Embryonic facial prominence (tissue), 1 donor: ENCODE data around the gene AFF2.

Experiments used
- DNase-seq: peaks from one replicate; pipeline ENCODE4 v3.0.0-alpha.2; 2016; ENCODE audit errors: extremely low spot score

Gene AFF2

GRCh38 chrX:148917441-148917840 lies 417.0 kb downstream of the AFF2 start:
- no peak for DNase-seq

- no peak for DNase-seq
Measured at GRCh38 chrX:148923631-148924030, 423.2 kb downstream of the AFF2 start.

- no peak for DNase-seq
Measured at GRCh38 chrX:148926371-148926770, 426.0 kb downstream of the AFF2 start.

GRCh38 chrX:148928811-148929210 lies 428.4 kb downstream of the AFF2 start:
- no peak for DNase-seq

- no peak for DNase-seq
Measured at GRCh38 chrX:148929686-148930085, 429.3 kb downstream of the AFF2 start.

- no peak for DNase-seq
Measured at GRCh38 chrX:148930206-148930729, 429.9 kb downstream of the AFF2 start.

GRCh38 chrX:148933881-148934280 lies 433.5 kb downstream of the AFF2 start:
- no peak for DNase-seq

GRCh38 chrX:148938348-148938747 lies 437.9 kb downstream of the AFF2 start:
- no peak for DNase-seq

GRCh38 chrX:148940411-148940996 lies 440.1 kb downstream of the AFF2 start:
- DNase-seq = no peak

GRCh38 chrX:148942754-148943153 lies 442.3 kb downstream of the AFF2 start:
- no peak for DNase-seq

- no peak for DNase-seq
Measured at GRCh38 chrX:148947399-148947975, 447.1 kb downstream of the AFF2 start.

- no peak for DNase-seq
Measured at GRCh38 chrX:148956352-148956751, 455.9 kb downstream of the AFF2 start.

GRCh38 chrX:148958901-148959300 lies 458.5 kb downstream of the AFF2 start:
- no peak for DNase-seq

GRCh38 chrX:148960060-148960459 lies 459.6 kb downstream of the AFF2 start:
- no peak for DNase-seq

GRCh38 chrX:148961985-148962384 lies 461.6 kb downstream of the AFF2 start:
- no peak for DNase-seq

- no peak for DNase-seq
Measured at GRCh38 chrX:148976571-148977400, 476.4 kb downstream of the AFF2 start.

- DNase-seq = no peak
Measured at GRCh38 chrX:148979786-148980185, 479.4 kb downstream of the AFF2 start.

GRCh38 chrX:148984238-148984637 lies 483.8 kb downstream of the AFF2 start:
- DNase-seq = no peak

- no peak for DNase-seq
Measured at GRCh38 chrX:148991502-148991901, 491.1 kb downstream of the AFF2 start.

GRCh38 chrX:148995661-148996060 lies 495.2 kb downstream of the AFF2 start:
- no peak for DNase-seq

GRCh38 chrX:149002320-149002719 lies 501.9 kb downstream of the AFF2 start:
- DNase-seq = no peak

- DNase-seq = no peak
Measured at GRCh38 chrX:149003863-149004660, 503.6 kb downstream of the AFF2 start.
